AG09319 (cell line): ENCODE data around the gene TNK2.
"Not testable (repeated sequence)": the region's sequence is repeated elsewhere in the genome, so short reads cannot be mapped to it uniquely, and the experiment has no call there.

Source experiments
- DNase-seq: peaks from one replicate; pipeline ENCODE4 v3.0.0-alpha.2; 2010; ENCODE audit warnings: low read depth; ENCODE audit errors: extremely low read depth
- TF ChIP-seq, protein P1 (sequence below): IDR thresholded peaks from 2 replicates; pipeline ENCODE4 v1.5.1; 2011; ENCODE audit warnings: low read depth, mild to moderate bottlenecking, inconsistent platforms, low read length, moderate library complexity

Gene TNK2

DNA sequence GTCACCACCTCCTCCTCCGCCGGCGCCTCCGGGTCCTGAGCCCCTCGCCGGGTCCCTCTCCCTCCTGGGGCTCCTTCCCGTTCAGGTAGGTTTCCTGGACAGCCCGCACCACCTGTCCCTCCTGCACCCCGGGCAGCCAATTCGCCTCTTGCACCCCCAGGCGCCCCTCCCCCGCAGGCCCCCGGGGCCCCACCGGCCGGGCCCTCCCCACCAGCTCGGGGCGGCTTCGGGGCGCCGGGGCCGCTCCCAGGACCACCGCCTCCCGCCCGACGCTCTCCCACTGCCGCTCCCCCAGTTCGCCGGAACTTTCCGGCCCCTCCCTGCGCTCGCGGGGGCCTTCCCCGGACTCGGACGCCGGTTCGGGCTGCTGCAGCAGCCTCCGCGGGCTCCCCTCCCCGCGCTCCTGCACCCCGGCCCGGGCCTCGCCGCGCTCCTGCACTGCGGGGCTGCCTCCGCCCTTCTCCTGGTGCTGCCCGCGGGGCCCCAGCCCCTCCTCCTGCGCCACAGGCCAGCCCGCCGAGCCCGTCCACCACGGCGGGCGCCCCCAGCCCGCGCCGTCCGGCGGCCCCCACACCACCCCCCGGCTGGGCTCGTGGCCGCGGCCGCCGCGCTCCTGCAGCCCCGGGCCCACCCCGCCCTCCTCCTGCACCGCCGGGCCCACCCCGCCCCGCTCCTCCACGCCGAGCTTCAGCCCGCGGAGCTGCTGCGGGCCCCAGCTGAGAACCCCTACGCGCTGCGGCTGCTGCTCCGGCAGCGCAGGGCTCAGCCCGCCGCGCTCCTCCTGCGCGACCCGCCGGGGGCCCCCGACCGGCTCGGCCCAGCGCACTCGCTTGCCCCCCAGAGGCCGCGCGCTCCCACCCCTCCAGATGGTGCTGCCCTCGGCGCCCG, 587 bp upstream of the TNK2 start:
- DNase-seq = no peak
- TF ChIP-seq, protein P1, sequence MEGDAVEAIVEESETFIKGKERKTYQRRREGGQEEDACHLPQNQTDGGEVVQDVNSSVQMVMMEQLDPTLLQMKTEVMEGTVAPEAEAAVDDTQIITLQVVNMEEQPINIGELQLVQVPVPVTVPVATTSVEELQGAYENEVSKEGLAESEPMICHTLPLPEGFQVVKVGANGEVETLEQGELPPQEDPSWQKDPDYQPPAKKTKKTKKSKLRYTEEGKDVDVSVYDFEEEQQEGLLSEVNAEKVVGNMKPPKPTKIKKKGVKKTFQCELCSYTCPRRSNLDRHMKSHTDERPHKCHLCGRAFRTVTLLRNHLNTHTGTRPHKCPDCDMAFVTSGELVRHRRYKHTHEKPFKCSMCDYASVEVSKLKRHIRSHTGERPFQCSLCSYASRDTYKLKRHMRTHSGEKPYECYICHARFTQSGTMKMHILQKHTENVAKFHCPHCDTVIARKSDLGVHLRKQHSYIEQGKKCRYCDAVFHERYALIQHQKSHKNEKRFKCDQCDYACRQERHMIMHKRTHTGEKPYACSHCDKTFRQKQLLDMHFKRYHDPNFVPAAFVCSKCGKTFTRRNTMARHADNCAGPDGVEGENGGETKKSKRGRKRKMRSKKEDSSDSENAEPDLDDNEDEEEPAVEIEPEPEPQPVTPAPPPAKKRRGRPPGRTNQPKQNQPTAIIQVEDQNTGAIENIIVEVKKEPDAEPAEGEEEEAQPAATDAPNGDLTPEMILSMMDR = no peak

DNA sequence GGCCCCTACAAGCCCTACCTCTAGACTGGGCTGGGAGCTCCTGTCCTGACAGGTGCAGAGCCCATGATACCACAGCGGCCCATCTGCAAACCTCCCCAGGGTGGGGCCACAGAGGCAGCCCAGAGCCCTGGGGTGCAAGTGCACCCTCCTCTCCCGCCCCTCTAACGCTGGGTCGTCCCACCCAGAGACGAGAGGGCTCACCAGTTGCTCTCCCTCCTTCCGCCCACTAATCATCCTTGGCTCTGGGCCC, 742 bp downstream of the TNK2 start:
- DNase-seq = no peak
- TF ChIP-seq, protein P1 = no peak

DNA sequence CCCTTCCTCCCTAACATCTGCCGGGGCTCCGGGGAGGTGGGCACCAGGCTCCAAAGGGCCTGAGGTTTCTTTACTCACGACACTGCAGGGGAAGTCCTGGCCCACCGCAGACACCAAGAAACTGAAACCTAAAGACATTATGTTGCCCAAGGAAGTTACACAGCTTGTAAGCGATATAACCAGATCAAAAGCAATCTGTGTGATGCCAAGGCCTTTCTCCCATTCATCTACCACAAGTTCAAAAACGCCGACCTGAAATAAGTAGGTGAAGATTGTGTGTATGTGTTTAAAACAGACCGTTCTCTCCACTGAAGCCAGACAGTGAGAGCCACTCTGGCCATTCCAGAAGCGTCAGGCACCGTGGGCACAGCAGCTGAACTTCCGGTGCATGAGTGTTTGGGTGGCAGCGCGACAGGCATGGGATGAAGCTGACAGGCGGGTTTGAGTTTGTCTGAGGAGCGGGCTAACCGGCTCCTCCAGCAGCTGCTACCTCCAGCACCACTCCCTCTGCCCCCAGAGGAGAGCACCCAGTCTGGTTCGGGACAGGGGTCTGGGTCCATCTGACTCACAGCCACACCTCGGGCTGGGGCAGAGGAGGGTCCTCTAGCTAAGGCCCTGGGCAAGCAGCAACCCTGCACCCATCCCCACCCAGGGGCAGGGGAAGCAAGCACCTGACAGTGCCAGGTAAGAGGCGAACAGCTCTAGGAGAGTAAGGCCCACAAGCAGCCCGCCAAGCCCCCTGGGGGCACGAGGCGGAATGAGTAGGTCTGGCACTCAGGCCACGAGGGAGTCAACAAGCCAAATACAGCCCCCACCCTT, 1.3 kb downstream of the TNK2 start:
- TF ChIP-seq, protein P1 = no peak
- DNase-seq = no peak

DNA sequence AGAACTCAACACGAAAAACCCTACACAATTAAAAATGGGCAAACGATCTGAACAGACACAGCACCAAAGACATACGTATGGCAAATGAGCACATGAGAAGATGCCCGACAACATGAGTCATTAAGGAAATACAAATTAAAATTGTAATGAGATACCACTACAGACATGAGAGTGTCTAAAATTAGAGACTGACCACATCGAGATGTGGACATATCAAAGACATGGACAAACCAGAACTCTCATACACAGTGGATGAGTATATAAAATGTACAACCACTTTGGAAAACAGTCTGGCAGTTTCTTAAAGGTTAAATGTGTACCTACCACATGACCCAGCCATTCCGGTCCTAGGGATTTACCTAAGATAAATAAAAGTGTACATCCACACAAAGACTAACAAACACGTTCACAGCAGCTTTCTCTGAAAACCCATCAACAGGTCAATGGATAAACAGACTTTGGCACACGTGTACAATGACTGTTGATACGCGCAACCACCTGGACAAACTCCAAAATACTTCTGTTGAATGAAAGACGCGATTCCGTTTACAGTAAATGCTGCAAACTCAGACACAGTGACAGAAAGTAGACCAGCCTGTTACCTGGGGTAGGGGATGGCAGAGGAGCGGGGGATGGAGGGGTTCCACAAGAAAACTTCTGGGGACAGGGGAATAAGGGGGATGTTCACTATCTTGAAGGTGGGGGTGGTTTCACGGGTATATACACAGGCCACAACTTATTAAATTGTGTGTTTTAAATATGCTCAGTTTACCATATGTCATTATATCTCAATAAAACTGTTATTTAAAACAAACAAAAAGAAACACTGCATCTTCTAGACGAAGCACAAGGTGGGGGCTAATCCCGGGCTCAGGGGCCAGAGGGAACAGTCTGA, 2.1 kb downstream of the TNK2 start:
- no peak for DNase-seq
- TF ChIP-seq, protein P1 = no peak

DNA sequence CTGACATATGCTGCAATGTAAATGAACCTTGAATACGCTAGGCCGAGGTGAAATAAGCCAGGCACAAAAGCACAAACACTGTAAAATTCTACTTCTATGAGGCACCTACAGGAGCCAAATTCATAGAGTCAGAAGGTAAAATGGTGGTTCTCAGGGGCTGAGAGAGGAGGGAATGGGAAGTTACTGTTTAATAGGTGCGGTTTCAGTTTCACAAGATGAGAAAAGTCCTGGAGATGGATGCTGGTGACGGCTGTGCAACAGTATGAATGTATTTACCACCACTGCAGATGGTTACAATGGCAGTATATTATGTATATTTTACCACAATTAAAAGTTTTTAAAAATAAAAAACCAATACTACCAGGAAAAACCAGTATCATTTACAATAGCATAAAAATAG, 4.0 kb downstream of the TNK2 start:
- TF ChIP-seq, protein P1 = no peak
- DNase-seq = no peak

DNA sequence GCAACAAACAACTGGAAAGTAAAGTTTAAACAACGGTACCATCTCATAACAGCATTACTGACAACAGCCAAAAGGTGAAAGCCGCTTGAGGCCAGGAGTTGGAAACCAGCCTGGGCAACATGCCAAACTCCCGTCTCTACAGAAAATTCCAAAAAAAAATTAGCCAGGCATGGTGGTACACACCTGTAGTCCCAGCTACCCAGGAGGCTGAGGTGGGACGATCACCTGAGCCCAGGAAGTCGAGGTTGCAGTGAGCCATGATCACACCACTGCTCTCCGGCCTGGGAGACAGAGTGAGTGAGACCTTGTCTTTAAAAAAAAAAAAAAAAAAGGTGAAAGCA, 4.4 kb downstream of the TNK2 start:
- TF ChIP-seq, protein P1 = no peak
- no peak for DNase-seq

DNA sequence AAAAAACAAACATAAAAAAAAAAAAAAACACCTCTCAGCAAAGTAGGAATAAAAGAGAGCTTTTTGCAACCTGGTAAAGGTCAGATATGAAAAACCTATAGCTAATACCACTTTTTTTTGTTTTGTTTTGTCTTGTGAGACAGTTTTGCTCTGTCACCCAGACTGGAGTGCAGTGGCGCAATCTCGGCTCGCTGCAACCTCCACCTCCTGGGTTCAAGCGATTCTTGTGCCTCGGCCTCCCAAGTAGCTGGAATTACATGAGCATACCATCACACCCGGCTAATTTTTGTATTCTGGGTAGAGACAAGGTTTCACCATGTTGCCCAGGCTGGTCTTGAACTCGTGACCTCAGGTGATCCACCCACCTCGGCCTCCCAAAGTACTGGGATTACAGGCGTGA, 5.7 kb downstream of the TNK2 start:
- not testable (repeated sequence) for DNase-seq

DNA sequence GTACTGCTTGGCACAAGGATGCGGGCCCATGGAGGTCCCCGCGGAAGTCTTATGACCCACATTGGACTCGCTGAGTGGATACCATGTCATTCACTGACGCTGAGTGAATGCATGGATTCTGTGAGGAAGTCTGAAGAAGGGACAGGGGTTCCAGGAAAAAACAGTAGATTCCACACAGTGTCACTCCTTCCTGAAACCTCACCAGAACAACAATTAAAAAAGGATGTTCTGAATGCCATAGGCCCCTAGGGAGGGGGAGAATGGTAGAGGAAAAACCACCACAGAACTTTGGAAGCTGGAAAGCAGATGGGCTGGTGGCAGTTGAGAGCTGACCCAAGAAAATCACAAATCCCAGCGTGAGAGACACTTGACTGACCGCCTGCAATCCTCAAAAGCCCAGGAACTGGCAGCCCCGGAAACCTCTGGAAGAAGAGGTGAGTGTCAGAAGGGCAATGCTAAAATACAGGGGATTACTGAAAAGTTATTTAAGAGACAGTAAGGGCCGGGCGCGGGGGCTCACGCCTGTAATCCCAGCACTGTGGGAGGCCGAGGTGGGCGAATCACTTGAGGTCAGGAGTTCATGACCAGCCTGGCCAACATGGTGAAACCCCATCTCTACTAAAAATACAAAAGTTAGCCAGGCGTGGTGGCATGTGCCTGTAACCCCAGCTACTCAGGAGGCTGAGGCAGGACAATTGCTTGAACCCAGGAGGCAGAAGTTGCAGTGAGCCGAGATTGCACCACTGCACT, 6.3 kb downstream of the TNK2 start:
- DNase-seq = not testable (repeated sequence)
